GM23338 (cell line): ENCODE data around the gene TIE1. TPM values are rescaled to one million over a fixed set of nuclear protein-coding genes. Genes with fewer than 3 reads are reported as not detected.

ENCODE experiments used
- ATAC-seq: fragments of 200-7000 bp; cut with Tn5 transposase; 3 replicates; pipeline ENCODE4 v1.9.1; 2020
- DNase-seq: peaks from one replicate; pipeline ENCODE4 v3.0.0-alpha.2; 2015; ENCODE audit warnings: low spot score
- H2AFZ ChIP-seq: fragments of 200-600 bp; sonication (generic); 2 replicates; pipeline ENCODE4 v1.8.0; 2016; ENCODE audit warnings: antibody characterized with exemption, mild to moderate bottlenecking, moderate library complexity
- H3F3A ChIP-seq: fragments of 200-600 bp; sonication (generic); replicated peaks from 2 replicates; pipeline ENCODE4 v1.8.0; 2017; ENCODE audit warnings: antibody characterized with exemption, mixed run types, low read depth
- H3K27ac ChIP-seq: fragments of 200-600 bp; sonication (generic); 2 replicates; pipeline ENCODE4 v1.6.1; 2016; ENCODE audit warnings: low read depth
- H3K27me3 ChIP-seq: fragments of 200-600 bp; sonication (generic); 2 replicates; pipeline ENCODE4 v1.8.0; 2016; ENCODE audit warnings: mild to moderate bottlenecking, mixed run types, moderate library complexity; ENCODE audit not compliant: insufficient read depth
- H3K36me3 ChIP-seq: fragments of 200-600 bp; sonication (generic); 2 replicates; pipeline ENCODE4 v1.8.0; 2016; ENCODE audit warnings: mild to moderate bottlenecking; ENCODE audit not compliant: insufficient read depth
- H3K4me1 ChIP-seq: fragments of 200-600 bp; sonication (generic); 2 replicates; pipeline ENCODE4 v1.8.0; 2016; ENCODE audit warnings: mild to moderate bottlenecking, moderate library complexity; ENCODE audit not compliant: insufficient read depth
- H3K4me2 ChIP-seq: fragments of 200-600 bp; sonication (generic); 2 replicates; pipeline ENCODE4 v1.7.1; 2017; ENCODE audit warnings: mixed run types
- H3K4me3 ChIP-seq: fragments of 200-600 bp; sonication (generic); 2 replicates; pipeline ENCODE4 v1.6.1; 2016; ENCODE audit warnings: mixed run types
- H3K79me2 ChIP-seq: fragments of 200-600 bp; sonication (generic); replicated peaks from 2 replicates; pipeline ENCODE4 v1.8.0; 2017; ENCODE audit warnings: mild to moderate bottlenecking; ENCODE audit not compliant: insufficient read depth
- H3K9me2 ChIP-seq: fragments of 200-600 bp; sonication (generic); 2 replicates; pipeline ENCODE4 v1.8.0; 2017; ENCODE audit not compliant: insufficient read depth
- H4K20me1 ChIP-seq: fragments of 200-600 bp; sonication (generic); replicated peaks from 2 replicates; pipeline ENCODE4 v1.8.0; 2017; ENCODE audit warnings: mild to moderate bottlenecking; ENCODE audit not compliant: insufficient read depth
- H3K27ac Mint-ChIP-seq: 2 replicates; pipeline ENCODE4 v1.8.0; 2020; ENCODE audit warnings: inconsistent platforms, mild to moderate bottlenecking, moderate library complexity, mixed read lengths
- H3K27me3 Mint-ChIP-seq: 3 replicates; pipeline ENCODE4 v1.8.0; 2022; ENCODE audit warnings: low read depth, mild to moderate bottlenecking, moderate library complexity, mixed read lengths, inconsistent platforms; ENCODE audit not compliant: insufficient read depth, poor library complexity
- H3K36me3 Mint-ChIP-seq: 3 replicates; pipeline ENCODE4 v1.8.0; 2021; ENCODE audit warnings: low read depth, mild to moderate bottlenecking, inconsistent platforms, moderate library complexity, mixed read lengths
- H3K4me1 Mint-ChIP-seq: 3 replicates; pipeline ENCODE4 v1.8.0; 2020; ENCODE audit warnings: mild to moderate bottlenecking, inconsistent platforms, mixed read lengths
- H3K4me3 Mint-ChIP-seq: 3 replicates; pipeline ENCODE4 v1.8.0; 2021; ENCODE audit warnings: moderate library complexity, mild to moderate bottlenecking, inconsistent platforms, mixed read lengths
- H3K9me3 Mint-ChIP-seq: 3 replicates; pipeline ENCODE4 v1.8.0; 2020; ENCODE audit warnings: moderate library complexity, mild to moderate bottlenecking, inconsistent platforms, mixed read lengths
- CREB1 ChIP-seq: fragments of 250-450 bp; sonication (Bioruptor Pico); IDR thresholded peaks from 2 replicates; pipeline ENCODE4 v1.5.0; 2020; ENCODE audit warnings: low read depth, mild to moderate bottlenecking, moderate library complexity
- CTCF ChIP-seq, 2 experiments: fragments of 200-600 bp in 1 of 2; sonication (generic) in 1 of 2; conservative IDR thresholded peaks; 2 replicates each; pipeline versions ENCODE4 v1.5.1 to v1.6.1; 2016 to 2017; ENCODE audit warnings: antibody characterized with exemption in 2 of 2, low read depth in 2 of 2, mild to moderate bottlenecking in 2 of 2, moderate library complexity in 1 of 2
- ETS1 ChIP-seq: IDR thresholded peaks from 2 replicates; pipeline ENCODE4 v1.6.1; 2016; ENCODE audit warnings: antibody characterized with exemption
- EZH2phosphoT487 ChIP-seq: fragments of 200-600 bp; sonication (generic); IDR thresholded peaks from one replicate; pipeline ENCODE4 v1.8.1; 2018; ENCODE audit warnings: antibody characterized with exemption; ENCODE audit not compliant: unreplicated experiment
- NANOG ChIP-seq: IDR thresholded peaks from 2 replicates; pipeline ENCODE4 v1.6.1; 2016; ENCODE audit warnings: antibody characterized with exemption, borderline replicate concordance
- POLR2AphosphoS5 ChIP-seq: IDR thresholded peaks from 2 replicates; pipeline ENCODE4 v1.6.1; 2016; ENCODE audit warnings: antibody characterized with exemption, low read depth
- REST ChIP-seq: IDR thresholded peaks from one replicate; pipeline ENCODE4 v1.6.1; 2018; ENCODE audit warnings: antibody characterized with exemption; ENCODE audit not compliant: unreplicated experiment
- STAT1 ChIP-seq: IDR thresholded peaks from one replicate; pipeline ENCODE4 v1.6.1; 2016; ENCODE audit warnings: antibody characterized with exemption; ENCODE audit not compliant: unreplicated experiment
- ZNF114 ChIP-seq: fragments of 250-450 bp; sonication (Bioruptor Pico); IDR thresholded peaks from 2 replicates; pipeline ENCODE4 v1.5.0; 2020; ENCODE audit warnings: mild to moderate bottlenecking, moderate library complexity
- polyA plus RNA-seq: library from polyadenylated mRNA; unstranded; fragments of >200 nt; fragmentation: Nextera tagmentation; extraction: Ambion mirVana; gene quantifications from 2 replicates; pipeline ENCODE4 v1.2.1, GENCODE V29; 2016
- total RNA-seq: library from RNA; depleted of rRNA; stranded (reverse); fragments of >200 nt; shearing (Covaris generic); gene quantifications from 2 replicates; pipeline ENCODE4 v1.2.3, GENCODE V29; 2014
- TF ChIP-seq, protein P1 (sequence below): fragments of 250-450 bp; sonication (Bioruptor Pico); IDR thresholded peaks from 2 replicates; pipeline ENCODE4 v1.5.0; 2020; ENCODE audit warnings: mild to moderate bottlenecking, moderate library complexity

Gene TIE1
- total and polyA plus RNA-seq, 2 experiments from 2014 or later, result 0.37 to 2.3 TPM

DNA sequence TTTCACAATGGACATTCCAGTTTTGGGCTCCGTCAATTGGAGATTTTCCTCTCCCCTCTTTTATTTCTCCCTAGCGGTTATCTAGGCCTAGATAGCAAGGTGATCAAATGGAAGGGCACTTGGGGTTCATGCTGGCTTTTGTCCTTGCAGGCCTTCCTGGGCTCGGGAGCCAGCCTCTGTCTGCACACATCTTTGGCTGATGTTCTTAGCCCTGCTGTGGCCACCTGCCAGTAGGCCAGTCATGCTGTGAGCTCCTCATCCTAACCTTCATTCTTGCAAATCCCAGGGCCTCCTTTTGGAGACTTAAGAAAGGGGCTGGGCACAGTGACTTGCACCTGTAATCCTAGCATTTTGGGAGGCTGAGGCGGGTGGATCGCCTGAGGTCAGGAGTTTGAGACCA is 13.5 kb downstream of the TIE1 start:
- Histone ChIP-seq H3K4me1 (no peaks in the 10 kb centered on the region), H4K20me1 (no peaks in the 10 kb centered on the region), H3K4me3 (no peak overlapping the region), H2AFZ (no peak overlapping the region), H3K4me2 (no peak overlapping the region), H3K9me2 (no peaks in the 10 kb centered on the region), H3K27ac (no peak overlapping the region), H3K27me3 (no peaks in the 10 kb centered on the region), H3F3A (no peaks in the 10 kb centered on the region), H3K36me3 (no peaks in the 10 kb centered on the region), H3K79me2 (no peaks in the 10 kb centered on the region)
- no peak for ATAC-seq
- H3K9me3 Mint-ChIP-seq, result no peaks in the 10 kb centered on the region
- H3K4me3 Mint-ChIP-seq, result no peak overlapping the region
- TF ChIP-seq ETS1 (no peak), CREB1 (CRISPR knock-in tag) (no peak), ZNF114 (no peak), NANOG (no peak), STAT1 (no peak), CTCF (conservative IDR thresholded peaks at IDR 0.05; ENCODE audit: low read depth in 2 of 2) (no peak), EZH2phosphoT487 (no peak), POLR2AphosphoS5 (no peak), REST (no peak)
- H3K27ac Mint-ChIP-seq, result no peak overlapping the region
- H3K4me1 Mint-ChIP-seq, result peaks cover 7% of the 10 kb centered on the region; the same call in 2 of the 3 replicates
- peaks cover 9% of the 10 kb centered on the region for H3K27me3 Mint-ChIP-seq
- H3K36me3 Mint-ChIP-seq, result no peaks in the 10 kb centered on the region
- no peak for DNase-seq

DNA sequence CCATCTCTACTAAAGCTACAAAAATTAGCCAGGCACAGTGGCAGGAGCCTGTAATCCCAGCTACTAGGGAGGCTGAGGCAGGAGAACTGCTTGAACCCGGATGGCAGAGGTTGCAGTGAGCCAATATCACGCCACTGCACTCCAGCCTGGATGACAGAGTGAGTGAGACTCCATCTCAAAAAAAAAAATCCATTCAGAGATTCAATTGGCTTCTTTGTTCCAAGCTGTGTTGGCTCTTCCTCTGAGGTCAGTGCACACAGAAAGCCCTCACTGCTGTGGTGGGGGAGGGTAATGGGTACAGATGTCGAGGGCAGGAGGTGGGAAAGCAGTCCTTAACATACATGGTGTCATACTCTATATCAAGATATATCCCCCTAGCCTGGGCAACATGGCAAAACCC is 14.7 kb downstream of the TIE1 start:
- Histone ChIP-seq H3K27ac (no peak overlapping the region), H3K4me2 (no peak overlapping the region), H3K4me1 (no peaks in the 10 kb centered on the region), H3F3A (no peaks in the 10 kb centered on the region), H2AFZ (no peak overlapping the region), H3K4me3 (no peak overlapping the region), H3K36me3 (no peaks in the 10 kb centered on the region), H4K20me1 (no peaks in the 10 kb centered on the region), H3K79me2 (no peaks in the 10 kb centered on the region), H3K27me3 (no peaks in the 10 kb centered on the region), H3K9me2 (no peaks in the 10 kb centered on the region)
- Mint-ChIP-seq H3K36me3 (no peaks in the 10 kb centered on the region), H3K4me3 (no peak overlapping the region), H3K27ac (no peak overlapping the region), H3K9me3 (no peaks in the 10 kb centered on the region), H3K4me1 (peaks cover 7% of the 10 kb centered on the region; the same call in 2 of the 3 replicates), H3K27me3 (peaks cover 11% of the 10 kb centered on the region)
- no peak for DNase-seq
- no peak for ATAC-seq
- TF ChIP-seq POLR2AphosphoS5 (no peak), CREB1 (CRISPR knock-in tag) (no peak), ZNF114 (no peak), STAT1 (no peak)
- TF ChIP-seq, protein P1, sequence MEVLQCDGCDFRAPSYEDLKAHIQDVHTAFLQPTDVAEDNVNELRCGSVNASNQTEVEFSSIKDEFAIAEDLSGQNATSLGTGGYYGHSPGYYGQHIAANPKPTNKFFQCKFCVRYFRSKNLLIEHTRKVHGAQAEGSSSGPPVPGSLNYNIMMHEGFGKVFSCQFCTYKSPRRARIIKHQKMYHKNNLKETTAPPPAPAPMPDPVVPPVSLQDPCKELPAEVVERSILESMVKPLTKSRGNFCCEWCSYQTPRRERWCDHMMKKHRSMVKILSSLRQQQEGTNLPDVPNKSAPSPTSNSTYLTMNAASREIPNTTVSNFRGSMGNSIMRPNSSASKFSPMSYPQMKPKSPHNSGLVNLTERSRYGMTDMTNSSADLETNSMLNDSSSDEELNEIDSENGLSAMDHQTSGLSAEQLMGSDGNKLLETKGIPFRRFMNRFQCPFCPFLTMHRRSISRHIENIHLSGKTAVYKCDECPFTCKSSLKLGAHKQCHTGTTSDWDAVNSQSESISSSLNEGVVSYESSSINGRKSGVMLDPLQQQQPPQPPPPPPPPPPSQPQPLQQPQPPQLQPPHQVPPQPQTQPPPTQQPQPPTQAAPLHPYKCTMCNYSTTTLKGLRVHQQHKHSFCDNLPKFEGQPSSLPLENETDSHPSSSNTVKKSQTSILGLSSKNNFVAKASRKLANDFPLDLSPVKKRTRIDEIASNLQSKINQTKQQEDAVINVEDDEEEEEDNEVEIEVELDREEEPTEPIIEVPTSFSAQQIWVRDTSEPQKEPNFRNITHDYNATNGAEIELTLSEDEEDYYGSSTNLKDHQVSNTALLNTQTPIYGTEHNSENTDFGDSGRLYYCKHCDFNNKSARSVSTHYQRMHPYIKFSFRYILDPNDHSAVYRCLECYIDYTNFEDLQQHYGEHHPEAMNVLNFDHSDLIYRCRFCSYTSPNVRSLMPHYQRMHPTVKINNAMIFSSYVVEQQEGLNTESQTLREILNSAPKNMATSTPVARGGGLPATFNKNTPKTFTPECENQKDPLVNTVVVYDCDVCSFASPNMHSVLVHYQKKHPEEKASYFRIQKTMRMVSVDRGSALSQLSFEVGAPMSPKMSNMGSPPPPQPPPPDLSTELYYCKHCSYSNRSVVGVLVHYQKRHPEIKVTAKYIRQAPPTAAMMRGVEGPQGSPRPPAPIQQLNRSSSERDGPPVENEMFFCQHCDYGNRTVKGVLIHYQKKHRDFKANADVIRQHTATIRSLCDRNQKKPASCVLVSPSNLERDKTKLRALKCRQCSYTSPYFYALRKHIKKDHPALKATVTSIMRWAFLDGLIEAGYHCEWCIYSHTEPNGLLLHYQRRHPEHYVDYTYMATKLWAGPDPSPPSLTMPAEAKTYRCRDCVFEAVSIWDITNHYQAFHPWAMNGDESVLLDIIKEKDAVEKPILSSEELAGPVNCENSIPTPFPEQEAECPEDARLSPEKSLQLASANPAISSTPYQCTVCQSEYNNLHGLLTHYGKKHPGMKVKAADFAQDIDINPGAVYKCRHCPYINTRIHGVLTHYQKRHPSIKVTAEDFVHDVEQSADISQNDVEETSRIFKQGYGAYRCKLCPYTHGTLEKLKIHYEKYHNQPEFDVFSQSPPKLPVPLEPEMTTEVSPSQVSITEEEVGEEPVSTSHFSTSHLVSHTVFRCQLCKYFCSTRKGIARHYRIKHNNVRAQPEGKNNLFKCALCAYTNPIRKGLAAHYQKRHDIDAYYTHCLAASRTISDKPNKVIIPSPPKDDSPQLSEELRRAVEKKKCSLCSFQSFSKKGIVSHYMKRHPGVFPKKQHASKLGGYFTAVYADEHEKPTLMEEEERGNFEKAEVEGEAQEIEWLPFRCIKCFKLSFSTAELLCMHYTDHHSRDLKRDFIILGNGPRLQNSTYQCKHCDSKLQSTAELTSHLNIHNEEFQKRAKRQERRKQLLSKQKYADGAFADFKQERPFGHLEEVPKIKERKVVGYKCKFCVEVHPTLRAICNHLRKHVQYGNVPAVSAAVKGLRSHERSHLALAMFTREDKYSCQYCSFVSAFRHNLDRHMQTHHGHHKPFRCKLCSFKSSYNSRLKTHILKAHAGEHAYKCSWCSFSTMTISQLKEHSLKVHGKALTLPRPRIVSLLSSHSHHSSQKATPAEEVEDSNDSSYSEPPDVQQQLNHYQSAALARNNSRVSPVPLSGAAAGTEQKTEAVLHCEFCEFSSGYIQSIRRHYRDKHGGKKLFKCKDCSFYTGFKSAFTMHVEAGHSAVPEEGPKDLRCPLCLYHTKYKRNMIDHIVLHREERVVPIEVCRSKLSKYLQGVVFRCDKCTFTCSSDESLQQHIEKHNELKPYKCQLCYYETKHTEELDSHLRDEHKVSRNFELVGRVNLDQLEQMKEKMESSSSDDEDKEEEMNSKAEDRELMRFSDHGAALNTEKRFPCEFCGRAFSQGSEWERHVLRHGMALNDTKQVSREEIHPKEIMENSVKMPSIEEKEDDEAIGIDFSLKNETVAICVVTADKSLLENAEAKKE (CRISPR knock-in tag), result no peak
